Daoy (cell line): ENCODE data around the gene PLS1. TPM values are rescaled to one million over a fixed set of nuclear protein-coding genes. Genes with fewer than 3 reads are reported as not detected.
"Not testable (repeated sequence)": the region's sequence is repeated elsewhere in the genome, so short reads cannot be mapped to it uniquely, and the experiment has no call there.

Experiments
- DNase-seq: peaks from one replicate; pipeline ENCODE4 v3.0.0-alpha.2; 2015; ENCODE audit warnings: low read depth
- total RNA-seq: library from RNA; depleted of rRNA; stranded (reverse); fragments of >200 nt; shearing (Covaris generic); gene quantifications from 2 replicates; pipeline ENCODE4 v1.2.3, GENCODE V29; 2014

PLS1 gene
- total RNA-seq, 1 experiment from 2014 or later = 31.6 TPM

GRCh38 chr3:142595581-142595950, 627 bp upstream of the PLS1 start:
- DNase-seq = peak; percentile 88

GRCh38 chr3:142596726-142597088, 514 bp downstream of the PLS1 start:
- no peak for DNase-seq

- no peak for DNase-seq
Measured at GRCh38 chr3:142597906-142598305, 1.7 kb downstream of the PLS1 start.

- no peak for DNase-seq
Measured at GRCh38 chr3:142601713-142602112, 5.5 kb downstream of the PLS1 start.

GRCh38 chr3:142602619-142603385, 6.6 kb downstream of the PLS1 start:
- DNase-seq = peak; percentile 11

GRCh38 chr3:142603386-142603705, 7.2 kb downstream of the PLS1 start:
- not testable (repeated sequence) for DNase-seq

GRCh38 chr3:142604940-142605339, 8.7 kb downstream of the PLS1 start:
- DNase-seq = no peak

- DNase-seq = no peak
Measured at GRCh38 chr3:142608631-142609030, 12.4 kb downstream of the PLS1 start.

GRCh38 chr3:142609136-142609535, 12.9 kb downstream of the PLS1 start:
- DNase-seq = no peak

GRCh38 chr3:142611206-142611605, 15.0 kb downstream of the PLS1 start:
- DNase-seq = no peak

- DNase-seq = peak; percentile 35
Measured at GRCh38 chr3:142613491-142613890, 17.3 kb downstream of the PLS1 start.

- no peak for DNase-seq
Measured at GRCh38 chr3:142614059-142614626, 17.9 kb downstream of the PLS1 start.

GRCh38 chr3:142615171-142615570, 19.0 kb downstream of the PLS1 start:
- DNase-seq = no peak

- peak; percentile 82 for DNase-seq
Measured at GRCh38 chr3:142618917-142619461, 22.8 kb downstream of the PLS1 start.

- no peak for DNase-seq
Measured at GRCh38 chr3:142622405-142622804, 26.2 kb downstream of the PLS1 start.

GRCh38 chr3:142623194-142623593, 27.0 kb downstream of the PLS1 start:
- no peak for DNase-seq

GRCh38 chr3:142624341-142625152, 28.4 kb downstream of the PLS1 start:
- DNase-seq = no peak

GRCh38 chr3:142625153-142625440, 28.9 kb downstream of the PLS1 start:
- no peak for DNase-seq

- DNase-seq = no peak
Measured at GRCh38 chr3:142626971-142627370, 30.8 kb downstream of the PLS1 start.

- DNase-seq = no peak
Measured at GRCh38 chr3:142628801-142629200, 32.6 kb downstream of the PLS1 start.

GRCh38 chr3:142633073-142633472, 36.9 kb downstream of the PLS1 start:
- DNase-seq = no peak

- DNase-seq = no peak
Measured at GRCh38 chr3:142636050-142636449, 39.9 kb downstream of the PLS1 start.

GRCh38 chr3:142636664-142637063, 40.5 kb downstream of the PLS1 start:
- no peak for DNase-seq
